HL-60 (cell line): ENCODE data around the gene ASGR1.

Experiments used
- CTCF ChIP-seq: IDR thresholded peaks from one replicate; pipeline ENCODE4 v1.5.1; 2011; ENCODE audit warnings: low read length, control low read depth, inconsistent platforms; ENCODE audit not compliant: insufficient read depth
- POLR2AphosphoS5 ChIP-seq: IDR thresholded peaks from 2 replicates; pipeline ENCODE4 v1.6.1; 2012; ENCODE audit warnings: low read depth

GRCh38 chr17:7218166-7218565 is 39.0 kb upstream of the ASGR1 start:
- no peak for TF ChIP-seq CTCF
- no peak for TF ChIP-seq POLR2AphosphoS5
